AG09309 (cell line): ENCODE data around the gene SPATA33.

Experiments
- DNase-seq: peaks from one replicate; pipeline ENCODE4 v3.0.0-alpha.2; 2010; ENCODE audit warnings: low read depth
- H3K4me3 ChIP-seq: 2 replicates; pipeline ENCODE4 v1.5.1; 2011; ENCODE audit warnings: mild to moderate bottlenecking, low read depth, low read length, moderate library complexity; ENCODE audit not compliant: control insufficient read depth
- CTCF ChIP-seq: IDR thresholded peaks from 2 replicates; pipeline ENCODE4 v1.5.1; 2011; ENCODE audit warnings: mild to moderate bottlenecking, low read depth, low read length, inconsistent platforms; ENCODE audit not compliant: insufficient read depth, control insufficient read depth; ENCODE audit errors: missing control alignments

SPATA33 gene

GRCh38 chr16:89717688-89718505 lies 60.3 kb downstream of the SPATA33 start:
- no peak for DNase-seq
- TF ChIP-seq CTCF: no peak
- H3K4me3 ChIP-seq: no peak overlapping the region
